Lung (tissue), 12 donors: ENCODE data around the gene PVR. TPM values are rescaled to one million over a fixed set of nuclear protein-coding genes. Genes with fewer than 3 reads are reported as not detected.
"Not testable (repeated sequence)": the region's sequence is repeated elsewhere in the genome, so short reads cannot be mapped to it uniquely, and the experiment has no call there.

Experiments
- ATAC-seq: fragments of 200-7000 bp; cut with Tn5 transposase; one replicate; pipeline ENCODE4 v1.9.1; 2020; ENCODE audit warnings: moderate number of reproducible peaks; ENCODE audit not compliant: insufficient read depth, low FRiP score
- DNase-seq, 3 donors: peaks; one replicate each; pipeline ENCODE4 v3.0.0-alpha.2; 2013 to 2017
- H3K27ac ChIP-seq, 2 donors: one replicate each; pipeline ENCODE4 v1.5.1; 2013; ENCODE audit warnings: mild to moderate bottlenecking in 2 of 2, moderate library complexity in 2 of 2, control low read depth in 1 of 2, inconsistent platforms in 1 of 2, low read depth in 1 of 2, low read length in 1 of 2
- H3K27me3 ChIP-seq, 3 donors: one replicate each; pipeline ENCODE4 v1.5.1; 2013; ENCODE audit warnings: low read length in 2 of 3; ENCODE audit not compliant: control insufficient read depth in 3 of 3, insufficient read depth in 3 of 3
- H3K36me3 ChIP-seq, 4 donors: one replicate each; pipeline ENCODE4 v1.5.1; 2013; ENCODE audit warnings: low read length in 4 of 4, mild to moderate bottlenecking in 1 of 4, moderate library complexity in 1 of 4; ENCODE audit not compliant: control insufficient read depth in 4 of 4, insufficient read depth in 4 of 4
- H3K4me1 ChIP-seq, 5 donors: one replicate each; pipeline ENCODE4 v1.5.1; 2013; ENCODE audit warnings: low read length in 5 of 5, mild to moderate bottlenecking in 2 of 5, moderate library complexity in 1 of 5; ENCODE audit not compliant: control insufficient read depth in 5 of 5, insufficient read depth in 5 of 5
- H3K4me3 ChIP-seq: one replicate; pipeline ENCODE4 v1.5.1; 2013; ENCODE audit warnings: mild to moderate bottlenecking, control low read depth, moderate library complexity
- H3K9ac ChIP-seq, 2 donors: one replicate each; pipeline ENCODE4 v1.5.1; 2013; ENCODE audit warnings: low read length in 2 of 2, control low read depth in 1 of 2; ENCODE audit not compliant: insufficient read depth in 1 of 2
- H3K9me3 ChIP-seq, 4 donors: one replicate each; pipeline ENCODE4 v1.5.1; 2013; ENCODE audit warnings: low read length in 3 of 4, mild to moderate bottlenecking in 1 of 4, moderate library complexity in 1 of 4; ENCODE audit not compliant: control insufficient read depth in 4 of 4, insufficient read depth in 3 of 4
- CTCF ChIP-seq: IDR thresholded peaks from 2 replicates; pipeline ENCODE4 v1.5.1; 2012; ENCODE audit warnings: mild to moderate bottlenecking; ENCODE audit errors: control extremely low read depth, extremely low read depth
- WGBS, 2 donors: extraction: QIAGEN DNeasy Blood & Tissue Kit; methylation state at CpG; one replicate each; pipeline ENCODE4 v1.1.7; 2013; 5-methylcytosine and 5-hydroxymethylcytosine counted together
- polyA plus RNA-seq, 2 donors: library from polyadenylated mRNA; stranded (reverse); fragments of 200-250 nt; gene quantifications; one replicate each; pipeline ENCODE4 v1.2.1, GENCODE V29; 2013
- total RNA-seq, 2 donors: library from RNA; depleted of rRNA in 1 of 2; stranded (reverse); fragments of >200 nt in 1 of 2; gene quantifications; one replicate each; pipeline ENCODE4 v1.2.1, GENCODE V29; 2014 to 2021
- donor health status: control.
- donor health status: control.
- donor health status: Bipolar disorder and iron deficiency.
- donor health status: healthy.
- donor health status: DM: yes; HTN: yes; CAD: no.

PVR gene
- total and polyA plus RNA-seq, 4 donors, result 26.4 to 51.6 (median 36.5) TPM

GRCh38 chr19:44624840-44625354, 18.8 kb upstream of the PVR start:
- Histone ChIP-seq H3K9me3 (no peaks in the 10 kb centered on the region), H3K4me3 (no peak overlapping the region), H3K36me3 (no peaks in the 10 kb centered on the region), H3K4me1 (peaks cover 0 to 2% (median 0%) of the 10 kb centered on the region in 5 donors), H3K9ac (no peak overlapping the region), H3K27me3 (no peaks in the 10 kb centered on the region), H3K27ac (no peak overlapping the region)
- TF ChIP-seq CTCF, result no peak
- DNase-seq (no peak), ATAC-seq (no peak)
- 97 to 98% methylated on average over 4 of the region's 4 CpGs for WGBS, 2 donors

- not testable (repeated sequence) for ATAC-seq, H3K4me3 ChIP-seq, H3K4me1 ChIP-seq, H3K9ac ChIP-seq, DNase-seq, H3K9me3 ChIP-seq, H3K27me3 ChIP-seq, H3K27ac ChIP-seq, H3K36me3 ChIP-seq
- 93 to 96% methylated on average over 4 of the region's 4 CpGs for WGBS, 2 donors
Observed at GRCh38 chr19:44625637-44626036, 18.1 kb upstream of the PVR start.

- Histone ChIP-seq H3K27me3 (no peaks in the 10 kb centered on the region), H3K27ac (no peak overlapping the region), H3K9ac (no peak overlapping the region), H3K9me3 (no peaks in the 10 kb centered on the region), H3K36me3 (no peaks in the 10 kb centered on the region), H3K4me3 (no peak overlapping the region), H3K4me1 (peaks cover 0 to 2% (median 0%) of the 10 kb centered on the region in 5 donors)
- TF ChIP-seq CTCF, result no peak
- ATAC-seq (peak; percentile 67), DNase-seq (no peak)
- 24 to 68% methylated on average over 1 of the region's 1 CpG for WGBS, 2 donors
Observed at GRCh38 chr19:44626048-44626624, 17.6 kb upstream of the PVR start.

- no peaks in the 10 kb centered on the region for H3K27me3 ChIP-seq
- H3K4me3 ChIP-seq, result no peak overlapping the region
- peaks cover 0 to 2% (median 0%) of the 10 kb centered on the region in 5 donors for H3K4me1 ChIP-seq
- H3K36me3 ChIP-seq, result no peaks in the 10 kb centered on the region
- H3K27ac ChIP-seq, result no peak overlapping the region
- no peak for ATAC-seq
- WGBS, 2 donors, result 93 to 98% methylated on average over 4 of the region's 4 CpGs
- no peak for TF ChIP-seq CTCF
- no peak for DNase-seq
- no peak overlapping the region for H3K9ac ChIP-seq
- H3K9me3 ChIP-seq, result no peaks in the 10 kb centered on the region
Observed at GRCh38 chr19:44627631-44628030, 16.1 kb upstream of the PVR start.
